ENCODE results near the gene SEMA7A. TPM values are rescaled to one million over a fixed set of nuclear protein-coding genes. Genes with fewer than 3 reads are reported as not detected.

Gene SEMA7A
- total RNA-seq, 6 experiments from 2014 or later: 115 to 196 (median 129) TPM

DNA sequence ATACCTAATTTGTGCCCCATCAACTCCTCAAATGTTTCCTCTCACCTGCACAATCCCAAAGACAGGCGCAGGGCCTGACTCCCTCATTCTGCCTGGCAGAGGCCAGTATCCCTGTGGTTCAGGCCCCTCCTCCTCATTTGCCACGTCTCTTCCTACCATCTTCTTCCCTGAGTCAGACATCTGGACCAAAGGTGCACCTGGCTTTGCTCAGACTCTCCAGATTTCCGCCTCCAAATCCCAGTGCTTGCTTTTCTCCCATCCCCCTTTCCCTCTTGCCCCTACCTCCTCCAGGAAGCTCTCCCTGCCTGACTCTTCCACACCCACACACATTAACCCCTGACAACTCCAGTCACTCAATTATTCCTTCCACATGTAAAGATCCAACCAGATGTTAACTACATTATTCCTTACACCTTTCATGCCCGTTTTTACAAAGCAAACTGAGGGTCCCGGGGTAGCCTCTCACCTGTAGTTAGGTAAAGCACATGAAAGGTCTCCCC lies 19.6 kb downstream of the SEMA7A start:
- no peak for DNase-seq
- Mint-ChIP-seq H3K36me3 (ENCODE audit: low read depth) (peaks cover 38% of the 10 kb centered on the region), H3K4me3 (no peak overlapping the region; the same call in 1 of the 2 replicates), H3K27ac (peak overlapping the region; percentile 80), H3K9me3 (no peaks in the 10 kb centered on the region), H3K4me1 (ENCODE audit: low read depth) (peaks cover 70% of the 10 kb centered on the region), H3K27me3 (ENCODE audit: insufficient read depth) (peaks cover 5% of the 10 kb centered on the region)
- no peak for TF ChIP-seq CTCF (IDR thresholded peaks at IDR 0.05)

DNA sequence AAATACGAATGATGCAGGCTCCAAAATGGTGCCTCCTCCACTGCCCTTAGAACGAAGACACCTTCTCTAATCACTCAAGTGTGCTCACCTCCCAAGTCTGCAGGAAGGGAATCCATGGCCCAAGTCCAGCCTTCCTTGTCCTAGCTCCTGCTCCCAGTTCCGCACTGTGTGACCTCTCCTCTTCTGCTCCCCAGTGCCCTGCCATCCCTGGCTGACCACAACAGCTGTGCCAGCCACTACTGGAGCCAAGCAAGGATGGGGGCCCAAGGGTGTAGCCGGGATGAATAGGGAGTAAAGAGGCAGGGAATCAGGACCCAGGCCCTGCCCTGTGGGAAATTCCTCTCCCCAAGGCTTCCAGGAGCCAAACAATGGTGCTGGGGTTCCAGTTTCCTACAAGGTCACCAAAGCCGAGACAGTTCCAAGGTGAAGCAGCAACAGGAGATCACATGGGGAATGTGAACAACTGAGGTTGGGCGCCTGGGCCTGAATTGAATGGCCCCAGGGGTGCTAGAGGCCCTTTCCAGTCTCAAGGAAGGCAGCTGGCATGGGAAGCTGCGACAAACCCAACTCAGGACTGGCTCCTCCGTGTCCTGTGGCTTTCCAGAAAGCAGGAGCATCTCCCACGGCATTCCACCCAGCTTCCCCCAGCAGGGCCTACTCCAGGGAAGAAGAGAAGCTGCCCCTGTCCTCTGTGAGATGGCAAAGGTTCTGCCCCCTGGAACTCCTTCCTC lies 20.2 kb downstream of the SEMA7A start:
- TF ChIP-seq CTCF (IDR thresholded peaks at IDR 0.05): no peak
- H3K36me3 Mint-ChIP-seq (ENCODE audit: low read depth): peaks cover 38% of the 10 kb centered on the region
- peaks cover 8% of the 10 kb centered on the region for H3K27me3 Mint-ChIP-seq (ENCODE audit: insufficient read depth)
- no peaks in the 10 kb centered on the region for H3K9me3 Mint-ChIP-seq
- DNase-seq: no peak
- no peak overlapping the region for H3K4me3 Mint-ChIP-seq
- peaks cover 70% of the 10 kb centered on the region for H3K4me1 Mint-ChIP-seq (ENCODE audit: low read depth)
- peak overlapping the region; percentile 80 for H3K27ac Mint-ChIP-seq

GRCh38 chr15:74412159-74412558 lies 21.6 kb downstream of the SEMA7A start:
- Mint-ChIP-seq H3K27me3 (ENCODE audit: insufficient read depth) (peaks cover 9% of the 10 kb centered on the region), H3K4me3 (no peak overlapping the region), H3K36me3 (ENCODE audit: low read depth) (peaks cover 34% of the 10 kb centered on the region), H3K4me1 (ENCODE audit: low read depth) (peaks cover 70% of the 10 kb centered on the region), H3K27ac (peak overlapping the region; percentile 56), H3K9me3 (no peaks in the 10 kb centered on the region)
- DNase-seq: no peak
- TF ChIP-seq CTCF (IDR thresholded peaks at IDR 0.05): no peak

DNA sequence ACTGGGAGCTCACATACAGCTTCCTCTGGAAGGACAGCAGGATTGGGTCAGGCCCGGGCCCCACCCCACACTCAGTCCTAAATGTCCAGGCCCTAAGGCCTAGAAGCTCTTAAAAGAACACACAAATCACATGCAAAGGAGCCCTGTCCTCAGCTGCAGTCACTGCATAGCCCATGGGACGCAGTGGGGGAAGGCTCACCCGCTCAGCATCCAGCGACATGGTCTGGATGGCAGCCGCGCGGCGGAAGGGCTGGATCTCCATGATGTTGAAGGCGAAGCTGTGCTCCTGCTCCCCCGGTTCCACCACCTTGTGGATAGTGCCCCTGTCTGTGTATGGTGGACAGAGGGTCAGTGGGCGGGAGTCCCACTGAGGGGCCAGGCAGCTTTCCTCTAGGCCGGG lies 22.1 kb downstream of the SEMA7A start:
- Mint-ChIP-seq H3K36me3 (ENCODE audit: low read depth) (peaks cover 32% of the 10 kb centered on the region), H3K27me3 (ENCODE audit: insufficient read depth) (peaks cover 7% of the 10 kb centered on the region), H3K4me1 (ENCODE audit: low read depth) (peaks cover 70% of the 10 kb centered on the region), H3K27ac (peak overlapping the region; percentile 56), H3K9me3 (no peaks in the 10 kb centered on the region), H3K4me3 (no peak overlapping the region)
- no peak for TF ChIP-seq CTCF (IDR thresholded peaks at IDR 0.05)
- DNase-seq: no peak

DNA sequence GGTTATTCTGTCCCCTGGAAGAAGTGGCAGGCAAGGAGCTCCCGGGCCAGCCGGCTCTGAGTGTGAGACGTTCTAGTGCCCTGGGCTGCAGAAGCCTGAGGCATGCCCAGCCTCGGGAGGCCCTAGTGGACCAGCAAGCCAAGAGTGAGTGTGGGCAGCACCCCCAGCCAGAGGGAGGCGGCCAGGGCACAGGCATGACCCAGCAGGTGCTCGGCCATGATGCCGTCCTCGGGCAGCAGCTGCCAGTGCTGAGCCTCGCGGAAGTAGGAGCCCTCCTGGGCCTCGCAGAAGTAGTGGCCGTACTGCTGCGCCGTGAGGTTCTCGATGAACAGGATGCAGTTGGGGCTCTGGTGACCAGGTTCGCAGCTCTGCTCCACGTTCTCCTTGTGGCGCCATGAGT lies 23.3 kb downstream of the SEMA7A start:
- TF ChIP-seq CTCF (IDR thresholded peaks at IDR 0.05): no peak
- H3K9me3 Mint-ChIP-seq: no peaks in the 10 kb centered on the region
- H3K4me1 Mint-ChIP-seq (ENCODE audit: low read depth): peaks cover 72% of the 10 kb centered on the region
- H3K36me3 Mint-ChIP-seq (ENCODE audit: low read depth): peaks cover 36% of the 10 kb centered on the region
- H3K27ac Mint-ChIP-seq: peak overlapping the region; percentile 52; the same call in 1 of the 2 replicates
- H3K4me3 Mint-ChIP-seq: no peak overlapping the region
- H3K27me3 Mint-ChIP-seq (ENCODE audit: insufficient read depth): peaks cover 7% of the 10 kb centered on the region
- DNase-seq: no peak

Measured in HFFc6 (cell line).